SK-N-MC (cell line): ENCODE results near the gene BCAM.

Experiments used
- EZH2 ChIP-seq: fragments of 200-600 bp; sonication (generic); IDR thresholded peaks from one replicate; pipeline ENCODE4 v1.6.1; 2017; ENCODE audit warnings: antibody characterized with exemption
- POLR2AphosphoS5 ChIP-seq: IDR thresholded peaks from 2 replicates; pipeline ENCODE4 v1.6.1; 2012; ENCODE audit warnings: mild to moderate bottlenecking, low read depth, low read length, borderline replicate concordance

- TF ChIP-seq EZH2, result no peak
- no peak for TF ChIP-seq POLR2AphosphoS5
These were observed 12.0 kb downstream of the BCAM start for GRCh38 chr19:44820648-44821609.
